ENCODE measurements around the gene SAMD3.
"Not testable (repeated sequence)": the region's sequence is repeated elsewhere in the genome, so short reads cannot be mapped to it uniquely, and the experiment has no call there.

SAMD3 gene

GRCh38 chr6:130233330-130233729, 10.6 kb upstream of the SAMD3 start:
- TF ChIP-seq CTCF (IDR thresholded peaks at IDR 0.05; ENCODE audit: control insufficient read depth, insufficient read depth, low read depth, low read length, missing control alignments) = no peak
- no peak for DNase-seq (ENCODE audit: low read depth)
- H3K4me3 ChIP-seq (ENCODE audit: control insufficient read depth, low read depth, low read length) = no peak overlapping the region

- H3K4me3 ChIP-seq (ENCODE audit: control insufficient read depth, low read depth, low read length) = not testable (repeated sequence)
Measured at GRCh38 chr6:130230531-130230930, 7.8 kb upstream of the SAMD3 start.

GRCh38 chr6:130229645-130230044, 6.9 kb upstream of the SAMD3 start:
- no peak overlapping the region for H3K4me3 ChIP-seq (ENCODE audit: control insufficient read depth, low read depth, low read length)
- no peak for DNase-seq (ENCODE audit: low read depth)
- TF ChIP-seq CTCF (IDR thresholded peaks at IDR 0.05; ENCODE audit: control insufficient read depth, insufficient read depth, low read depth, low read length, missing control alignments) = no peak

More at GRCh38 chr6:130230531-130230930, 7.8 kb upstream of the SAMD3 start:
- DNase-seq (ENCODE audit: low read depth) = not testable (repeated sequence)

- no peak for TF ChIP-seq CTCF (IDR thresholded peaks at IDR 0.05; ENCODE audit: control insufficient read depth, insufficient read depth, low read depth, low read length, missing control alignments)
- no peak for DNase-seq (ENCODE audit: low read depth)
- no peak overlapping the region for H3K4me3 ChIP-seq (ENCODE audit: control insufficient read depth, low read depth, low read length)
Measured at GRCh38 chr6:130223508-130223907, 757 bp upstream of the SAMD3 start.

GRCh38 chr6:130218134-130218533, 4.6 kb downstream of the SAMD3 start:
- no peak for DNase-seq (ENCODE audit: low read depth)
- no peak for TF ChIP-seq CTCF (IDR thresholded peaks at IDR 0.05; ENCODE audit: control insufficient read depth, insufficient read depth, low read depth, low read length, missing control alignments)
- H3K4me3 ChIP-seq (ENCODE audit: control insufficient read depth, low read depth, low read length) = no peak overlapping the region

GRCh38 chr6:130216620-130217019, 6.1 kb downstream of the SAMD3 start:
- no peak for TF ChIP-seq CTCF (IDR thresholded peaks at IDR 0.05; ENCODE audit: control insufficient read depth, insufficient read depth, low read depth, low read length, missing control alignments)
- no peak for DNase-seq (ENCODE audit: low read depth)
- no peak overlapping the region for H3K4me3 ChIP-seq (ENCODE audit: control insufficient read depth, low read depth, low read length)

GRCh38 chr6:130215526-130215925, 7.2 kb downstream of the SAMD3 start:
- no peak for TF ChIP-seq CTCF (IDR thresholded peaks at IDR 0.05; ENCODE audit: control insufficient read depth, insufficient read depth, low read depth, low read length, missing control alignments)
- no peak for DNase-seq (ENCODE audit: low read depth)
- H3K4me3 ChIP-seq (ENCODE audit: control insufficient read depth, low read depth, low read length) = no peak overlapping the region
